AG09309 (cell line): ENCODE results near the gene OR4D1.
A peak's percentile ranks its signal among the peaks of the same experiment; 100 is the strongest.

Source experiments
- DNase-seq: peaks from one replicate; pipeline ENCODE4 v3.0.0-alpha.2; 2010; ENCODE audit warnings: low read depth
- H3K4me3 ChIP-seq: 2 replicates; pipeline ENCODE4 v1.5.1; 2011; ENCODE audit warnings: mild to moderate bottlenecking, low read depth, low read length, moderate library complexity; ENCODE audit not compliant: control insufficient read depth
- CTCF ChIP-seq: IDR thresholded peaks from 2 replicates; pipeline ENCODE4 v1.5.1; 2011; ENCODE audit warnings: mild to moderate bottlenecking, low read depth, low read length, inconsistent platforms; ENCODE audit not compliant: insufficient read depth, control insufficient read depth; ENCODE audit errors: missing control alignments

The OR4D1 gene

GRCh38 chr17:58184308-58184985, 36.3 kb downstream of the OR4D1 start:
- TF ChIP-seq CTCF = no peak
- no peak for DNase-seq
- no peak overlapping the region for H3K4me3 ChIP-seq

- no peak for TF ChIP-seq CTCF
- no peak overlapping the region for H3K4me3 ChIP-seq
- DNase-seq = no peak
Measured at GRCh38 chr17:58184986-58185761, 37.0 kb downstream of the OR4D1 start.

GRCh38 chr17:58186591-58186990, 38.4 kb downstream of the OR4D1 start:
- H3K4me3 ChIP-seq = no peak overlapping the region
- TF ChIP-seq CTCF = no peak
- DNase-seq = no peak

GRCh38 chr17:58187063-58187462, 38.9 kb downstream of the OR4D1 start:
- no peak for DNase-seq
- no peak overlapping the region for H3K4me3 ChIP-seq
- no peak for TF ChIP-seq CTCF

GRCh38 chr17:58187675-58188074, 39.5 kb downstream of the OR4D1 start:
- TF ChIP-seq CTCF = no peak
- H3K4me3 ChIP-seq = no peak overlapping the region
- DNase-seq = no peak

- peak; percentile 54 for DNase-seq
- no peak overlapping the region for H3K4me3 ChIP-seq
- TF ChIP-seq CTCF = no peak
Measured at GRCh38 chr17:58189436-58190146, 41.4 kb downstream of the OR4D1 start.
